CD4-positive, alpha-beta T cell treated with Interleukin-4 for 1 hour (primary cell): Measurements from ENCODE around the gene TEP1.

Source experiments
- DNase-seq, 2 donors: peaks; one replicate each; pipeline ENCODE4 v3.0.0-alpha.2; 2020 to 2022

The TEP1 gene

GRCh38 chr14:20334017-20334416 is 79.3 kb downstream of the TEP1 start:
- DNase-seq = no peak

GRCh38 chr14:20333494-20333841 is 79.8 kb downstream of the TEP1 start:
- DNase-seq = no peak

GRCh38 chr14:20332788-20333493 is 80.4 kb downstream of the TEP1 start, which contains the start of gene CCNB1IP1:
Gene CCNB1IP1 (minus strand): TSS chr14:20333279. CDS start chr14:20316523, 16,756 bp downstream.
- peak; percentile 70 to 87 for DNase-seq

- DNase-seq = no peak
Measured at GRCh38 chr14:20332431-20332787, 80.9 kb downstream of the TEP1 start.

- DNase-seq = no peak
Measured at GRCh38 chr14:20331053-20331613, 82.2 kb downstream of the TEP1 start.

GRCh38 chr14:20329355-20329754 is 83.9 kb downstream of the TEP1 start:
- DNase-seq = no peak

- DNase-seq = no peak
Measured at GRCh38 chr14:20328705-20329104, 84.6 kb downstream of the TEP1 start.

DNA sequence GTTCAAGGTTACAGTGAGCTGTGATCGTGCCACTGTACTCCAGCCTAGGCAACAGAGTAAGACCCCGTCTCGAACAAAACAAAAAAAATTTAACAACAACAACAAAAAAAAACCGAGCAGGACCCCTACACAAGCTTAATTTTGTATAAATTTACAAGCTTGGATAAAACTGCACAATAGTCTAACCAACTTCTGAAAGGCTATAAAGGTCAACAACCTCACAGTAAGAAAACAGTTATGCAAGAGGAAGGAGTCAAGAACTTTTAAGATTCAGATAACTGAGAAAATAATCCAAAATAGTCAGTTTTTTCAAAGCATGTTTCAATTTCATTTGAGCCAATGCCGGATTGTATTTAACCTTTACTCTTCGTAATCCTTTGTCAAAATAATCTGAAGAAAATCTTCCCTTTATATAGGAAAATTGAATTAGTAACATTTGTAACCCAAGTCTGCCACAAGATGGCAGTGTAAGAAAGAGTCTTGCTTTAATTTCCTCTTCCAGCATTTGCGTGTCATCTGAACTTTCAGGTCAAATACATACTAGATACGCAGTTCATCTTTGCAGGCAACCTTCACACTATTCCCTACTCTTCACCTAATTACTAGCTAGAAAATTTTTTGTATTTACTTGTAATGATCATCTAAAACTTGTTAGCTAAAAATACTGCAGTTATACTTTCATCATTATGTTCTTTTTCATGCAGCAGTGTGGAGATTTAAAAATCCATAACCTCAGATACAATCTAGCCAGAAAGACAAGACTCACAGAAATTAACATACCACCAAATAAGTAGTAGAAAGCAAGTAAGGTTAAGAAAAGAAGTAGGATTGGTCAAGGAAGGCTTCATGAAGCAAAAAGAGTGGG is 86.1 kb downstream of the TEP1 start:
- peak; percentile 21 to 80 for DNase-seq

- DNase-seq = no peak
Measured at GRCh38 chr14:20317720-20318119, 95.6 kb downstream of the TEP1 start.
